HG02852 (cell line): ENCODE results near the gene ANO1.

Experiments
- ATAC-seq: cut with Tn5 transposase; IDR thresholded peaks from one replicate; pipeline ENCODE4 v1.9.1; 2021; ENCODE audit warnings: mild to moderate bottlenecking, moderate library complexity; ENCODE audit not compliant: unreplicated experiment

The ANO1 gene

GRCh38 chr11:70156291-70157037, 78.3 kb downstream of the ANO1 start:
- ATAC-seq: no peak

GRCh38 chr11:70158201-70158600, 80.1 kb downstream of the ANO1 start:
- ATAC-seq: no peak

GRCh38 chr11:70158757-70159389, 80.8 kb downstream of the ANO1 start:
- ATAC-seq: no peak

GRCh38 chr11:70159627-70160570, 81.8 kb downstream of the ANO1 start:
- no peak for ATAC-seq

GRCh38 chr11:70161043-70161625, 83.0 kb downstream of the ANO1 start:
- ATAC-seq: no peak

- ATAC-seq: no peak
Observed at GRCh38 chr11:70164705-70165104, 86.6 kb downstream of the ANO1 start.

GRCh38 chr11:70167120-70167519, 89.0 kb downstream of the ANO1 start:
- no peak for ATAC-seq

GRCh38 chr11:70167723-70168404, 89.7 kb downstream of the ANO1 start:
- no peak for ATAC-seq

- ATAC-seq: no peak
Observed at GRCh38 chr11:70168405-70168754, 90.3 kb downstream of the ANO1 start.

GRCh38 chr11:70169127-70169526, 91.0 kb downstream of the ANO1 start:
- no peak for ATAC-seq

- ATAC-seq: no peak
Observed at GRCh38 chr11:70169632-70170031, 91.5 kb downstream of the ANO1 start.

GRCh38 chr11:70170596-70171210, 92.6 kb downstream of the ANO1 start:
- ATAC-seq: no peak

GRCh38 chr11:70173018-70173417, 94.9 kb downstream of the ANO1 start:
- ATAC-seq: no peak

GRCh38 chr11:70174547-70175235, 96.6 kb downstream of the ANO1 start:
- no peak for ATAC-seq

- ATAC-seq: no peak
Observed at GRCh38 chr11:70175236-70175698, 97.2 kb downstream of the ANO1 start.

- no peak for ATAC-seq
Observed at GRCh38 chr11:70176940-70177689, 99.0 kb downstream of the ANO1 start.

- ATAC-seq: no peak
Observed at GRCh38 chr11:70180906-70181305, 102.8 kb downstream of the ANO1 start.

- ATAC-seq: no peak
Observed at GRCh38 chr11:70182266-70182665, 104.1 kb downstream of the ANO1 start.

GRCh38 chr11:70183032-70183431, 104.9 kb downstream of the ANO1 start:
- ATAC-seq: no peak
